GM21526 (cell line): ENCODE results near the gene TK2.
"Not testable (repeated sequence)": the region's sequence is repeated elsewhere in the genome, so short reads cannot be mapped to it uniquely, and the experiment has no call there.

Source experiments
- ATAC-seq: cut with Tn5 transposase; IDR thresholded peaks from one replicate; pipeline ENCODE4 v1.9.1; 2021; ENCODE audit warnings: moderate library complexity; ENCODE audit not compliant: unreplicated experiment, low FRiP score

The TK2 gene

GRCh38 chr16:66508914-66509496 lies 40.9 kb downstream of the TK2 start:
- ATAC-seq: no peak

GRCh38 chr16:66508248-66508913 lies 41.5 kb downstream of the TK2 start:
- no peak for ATAC-seq

- no peak for ATAC-seq
Measured at GRCh38 chr16:66507731-66508239, 42.1 kb downstream of the TK2 start.

GRCh38 chr16:66503612-66504011 lies 46.3 kb downstream of the TK2 start:
- ATAC-seq: no peak

GRCh38 chr16:66503030-66503429 lies 46.9 kb downstream of the TK2 start:
- ATAC-seq: no peak

DNA sequence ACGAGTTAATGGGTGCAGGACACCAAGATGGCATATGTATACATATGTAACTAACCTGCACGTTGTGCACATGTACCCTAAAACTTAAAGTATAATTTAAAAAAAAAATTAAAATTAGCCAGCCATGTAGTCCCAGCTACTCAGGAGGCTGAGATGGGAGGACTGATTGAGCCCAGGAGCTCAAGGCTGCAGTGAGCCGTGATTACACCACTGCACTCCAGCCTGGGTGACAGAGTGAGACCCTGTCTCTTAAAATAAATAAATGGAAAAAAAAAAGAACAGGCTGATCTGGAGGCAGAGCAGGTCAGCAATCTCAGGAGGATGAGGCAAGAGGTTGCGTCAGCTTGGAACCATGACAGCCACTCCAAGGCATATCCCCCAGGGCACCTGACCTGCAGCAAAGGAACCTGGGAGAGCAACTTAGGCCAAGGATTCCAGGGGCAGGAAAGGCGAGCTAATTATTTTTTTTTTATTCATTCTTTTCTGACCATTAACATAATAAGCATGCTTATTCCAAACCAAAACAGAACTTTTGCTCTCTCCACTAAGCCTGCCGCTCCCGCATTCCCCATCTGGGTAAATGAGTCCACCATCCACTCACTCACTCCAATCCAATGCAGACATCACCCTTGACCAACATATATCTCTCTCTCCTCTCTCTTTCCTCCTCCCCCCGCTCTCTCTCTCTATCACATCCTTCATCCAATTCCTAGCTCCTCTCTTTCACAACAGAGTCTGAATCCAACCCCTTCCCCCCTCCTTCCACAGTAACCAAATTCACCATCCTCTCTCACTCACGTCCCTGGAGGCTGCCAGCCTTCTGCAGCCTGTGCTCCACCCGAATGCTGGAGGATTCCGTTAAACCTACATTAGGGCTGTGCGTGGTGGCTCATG lies 47.7 kb downstream of the TK2 start:
- no peak for ATAC-seq

DNA sequence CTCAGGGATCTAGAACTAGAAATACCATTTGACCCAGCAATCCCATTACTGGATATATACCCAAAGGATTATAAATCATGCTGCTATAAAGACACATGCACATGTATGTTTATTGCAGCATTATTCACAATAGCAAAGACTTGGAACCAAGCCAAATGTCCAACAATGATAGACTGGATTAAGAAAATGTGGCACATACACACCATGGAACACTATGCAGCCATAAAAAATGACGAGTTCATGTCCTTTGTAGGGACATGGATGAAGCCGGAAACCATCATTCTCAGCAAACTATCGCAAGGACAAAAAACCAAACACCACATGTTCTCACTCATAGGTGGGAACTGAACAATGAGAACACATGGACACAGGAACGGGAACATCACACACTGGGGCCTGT lies 48.4 kb downstream of the TK2 start:
- ATAC-seq: not testable (repeated sequence)

- not testable (repeated sequence) for ATAC-seq
Measured at GRCh38 chr16:66497921-66498320, 52.0 kb downstream of the TK2 start.

DNA sequence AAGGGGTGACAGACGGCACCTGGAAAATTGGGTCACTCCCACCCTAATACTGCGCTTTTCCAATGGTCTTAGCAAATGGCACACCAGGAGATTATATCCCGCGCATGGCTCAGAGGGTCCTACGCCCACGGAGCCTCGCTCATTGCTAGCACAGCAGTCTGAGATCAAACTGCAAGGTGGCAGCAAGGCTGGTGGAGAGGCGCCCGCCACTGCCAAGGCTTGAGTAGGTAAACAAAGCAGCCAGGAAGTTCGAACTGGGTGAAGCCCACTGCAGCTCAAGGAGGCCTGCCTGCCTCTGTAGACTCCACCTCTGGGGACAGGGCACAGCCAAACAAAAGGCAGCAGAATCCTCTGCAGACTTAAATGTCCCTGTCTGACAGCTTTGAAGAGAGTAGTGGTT lies 53.7 kb downstream of the TK2 start:
- not testable (repeated sequence) for ATAC-seq

DNA sequence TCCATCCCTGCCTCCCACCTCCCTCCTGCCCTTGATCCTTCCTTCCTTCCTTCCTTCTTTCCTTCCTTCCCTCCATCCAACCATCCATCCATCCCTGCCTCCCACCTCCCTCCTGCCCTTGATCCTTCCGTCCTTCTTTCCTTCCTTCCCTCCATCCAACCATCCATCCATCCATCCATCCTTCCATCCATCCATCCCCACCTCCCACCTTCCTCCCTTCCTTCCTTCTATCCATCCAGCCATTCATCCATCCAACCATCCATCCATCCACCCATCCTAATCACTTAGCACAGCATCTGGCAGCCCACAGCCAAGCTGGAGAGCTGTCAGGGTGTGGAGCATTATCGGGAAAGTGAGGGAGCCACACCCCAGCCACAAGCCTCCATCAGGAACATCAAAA lies 54.5 kb downstream of the TK2 start:
- ATAC-seq: no peak

- ATAC-seq: no peak
Measured at GRCh38 chr16:66494916-66495315, 55.0 kb downstream of the TK2 start.

GRCh38 chr16:66493490-66494401 lies 56.2 kb downstream of the TK2 start:
- ATAC-seq: no peak

DNA sequence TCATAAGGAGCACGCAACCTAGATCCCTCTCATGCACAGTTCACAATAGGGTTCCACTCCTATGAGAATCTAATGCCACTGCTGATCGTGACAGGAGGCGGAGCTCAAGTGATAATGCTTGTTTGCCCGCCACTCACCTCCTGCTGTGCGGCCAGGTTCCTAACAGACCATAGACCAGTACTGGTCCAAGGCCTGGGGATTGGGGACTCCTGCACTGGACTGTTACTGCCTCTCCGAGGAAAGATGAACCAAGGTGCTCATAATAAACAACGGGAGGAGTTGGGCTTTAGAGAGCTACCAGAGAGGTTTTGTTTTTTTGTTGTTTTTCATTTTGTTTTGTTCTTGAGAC lies 58.2 kb downstream of the TK2 start:
- no peak for ATAC-seq

- no peak for ATAC-seq
Measured at GRCh38 chr16:66490774-66491715, 58.9 kb downstream of the TK2 start.

GRCh38 chr16:66489818-66490217 lies 60.1 kb downstream of the TK2 start:
- no peak for ATAC-seq

GRCh38 chr16:66489385-66489784 lies 60.5 kb downstream of the TK2 start:
- ATAC-seq: no peak

- no peak for ATAC-seq
Measured at GRCh38 chr16:66488505-66488904, 61.4 kb downstream of the TK2 start.

DNA sequence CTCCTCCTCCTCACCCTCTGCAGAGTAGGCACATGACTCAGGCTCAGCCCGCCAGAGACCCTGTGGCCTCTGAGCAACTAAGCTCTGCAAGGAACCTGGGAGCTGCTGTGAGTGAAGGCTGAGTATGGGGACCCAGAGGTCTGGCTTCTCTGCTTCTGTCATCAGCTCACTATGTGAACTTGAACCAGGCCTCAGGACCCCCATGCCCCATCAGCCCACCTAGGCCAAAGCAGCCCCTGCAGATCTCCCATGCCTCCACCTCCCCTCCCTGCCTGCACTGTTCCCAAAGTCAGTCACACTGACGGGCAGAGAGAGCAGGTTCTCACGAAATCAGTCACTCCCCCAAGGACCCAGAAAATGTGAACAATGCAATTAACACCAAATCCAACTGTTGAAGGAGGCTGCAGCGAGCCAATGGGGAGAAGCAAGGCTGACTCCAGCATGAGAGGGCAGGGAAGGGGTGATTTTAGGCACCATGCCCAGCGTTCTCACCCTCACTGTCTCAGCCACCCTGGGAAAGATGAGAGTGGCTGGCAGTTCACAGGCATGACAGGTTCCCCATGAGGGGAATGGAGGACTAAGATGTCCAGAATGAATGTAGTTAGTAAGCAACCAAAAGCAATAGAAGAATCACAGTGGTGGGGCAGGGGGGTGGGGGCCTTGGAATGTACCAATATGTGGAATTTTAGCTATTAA lies 62.2 kb downstream of the TK2 start:
- no peak for ATAC-seq
